GM21390 (cell line): ENCODE measurements around the gene CHST8.
"Not testable (repeated sequence)": the region's sequence is repeated elsewhere in the genome, so short reads cannot be mapped to it uniquely, and the experiment has no call there.

Source experiments
- ATAC-seq: cut with Tn5 transposase; IDR thresholded peaks from one replicate; pipeline ENCODE4 v1.9.1; 2021; ENCODE audit not compliant: unreplicated experiment

Gene CHST8

GRCh38 chr19:33621811-33622504 lies at the start of gene CHST8:
TSS of gene CHST8 (plus strand) at chr19:33621953. CDS start at chr19:33689262, 67,309 bp downstream.
- no peak for ATAC-seq

GRCh38 chr19:33572929-33573328 lies 48.8 kb upstream of the CHST8 start:
- no peak for ATAC-seq

- no peak for ATAC-seq
Measured at GRCh38 chr19:33574824-33575223, 46.9 kb upstream of the CHST8 start.

DNA sequence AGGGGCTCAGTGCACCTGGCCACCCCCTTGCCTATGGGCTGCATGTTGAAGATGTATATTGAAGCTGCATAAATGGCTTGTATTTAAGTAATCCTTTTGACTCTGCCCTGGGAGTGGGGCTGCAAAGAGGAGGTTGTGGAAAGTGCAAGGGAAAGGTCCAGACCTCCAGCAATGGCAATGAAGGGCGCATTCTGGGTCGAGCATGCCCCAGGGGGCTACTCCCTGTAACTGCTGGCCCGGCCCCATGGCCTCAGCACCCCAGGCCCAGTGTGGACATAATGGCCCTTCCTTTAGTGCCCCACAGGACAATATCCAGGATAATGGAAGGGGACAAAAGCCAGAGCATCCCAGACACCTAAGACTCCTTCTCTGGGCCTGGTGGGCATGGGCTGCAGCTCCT lies 43.1 kb upstream of the CHST8 start:
- no peak for ATAC-seq

- ATAC-seq: no peak
Measured at GRCh38 chr19:33580026-33580644, 41.6 kb upstream of the CHST8 start.

- no peak for ATAC-seq
Measured at GRCh38 chr19:33580645-33581037, 41.1 kb upstream of the CHST8 start.

- ATAC-seq: no peak
Measured at GRCh38 chr19:33582914-33583313, 38.8 kb upstream of the CHST8 start.

GRCh38 chr19:33587150-33587549 lies 34.6 kb upstream of the CHST8 start:
- no peak for ATAC-seq

- no peak for ATAC-seq
Measured at GRCh38 chr19:33590224-33590623, 31.5 kb upstream of the CHST8 start.

DNA sequence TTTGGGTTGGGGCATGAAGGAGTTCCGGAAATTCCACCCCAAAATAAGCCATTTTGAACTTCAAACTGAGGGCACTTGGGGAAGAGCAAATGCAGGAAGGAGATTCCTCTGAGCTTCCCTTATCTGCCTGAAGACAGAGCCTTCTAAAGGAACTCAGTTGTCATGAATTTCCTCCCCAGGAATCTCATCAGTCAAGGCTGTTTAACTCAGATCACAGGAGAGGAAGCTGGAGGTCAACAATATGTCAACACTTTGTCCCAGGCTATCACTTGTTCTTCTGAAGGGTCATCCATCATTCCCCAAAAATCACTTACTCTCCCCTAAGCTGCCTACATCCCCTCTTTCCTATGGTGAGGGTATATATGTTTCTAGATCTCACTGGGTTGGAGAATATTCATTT lies 26.0 kb upstream of the CHST8 start:
- ATAC-seq: no peak

DNA sequence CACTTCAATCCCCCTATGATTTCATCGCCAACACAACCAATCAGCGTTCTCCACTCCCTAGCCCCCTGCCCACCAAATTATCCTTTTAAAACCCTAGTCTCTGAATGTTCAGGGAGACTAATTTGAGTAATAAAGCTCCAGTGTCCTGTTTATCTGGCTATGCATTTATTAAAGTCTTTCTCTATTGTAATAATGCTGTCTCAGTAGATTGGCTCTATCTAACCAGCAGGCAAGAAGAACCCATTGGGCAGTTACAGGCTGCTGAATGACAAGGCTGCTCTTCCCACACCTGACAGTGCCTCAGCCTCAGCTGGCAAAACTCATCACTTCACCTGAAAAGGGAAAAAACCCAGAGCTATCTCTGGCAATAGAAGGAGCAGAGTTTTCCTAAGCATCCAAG lies 20.2 kb upstream of the CHST8 start:
- no peak for ATAC-seq

GRCh38 chr19:33602576-33603204 lies 19.1 kb upstream of the CHST8 start:
- no peak for ATAC-seq

- ATAC-seq: no peak
Measured at GRCh38 chr19:33603377-33603776, 18.4 kb upstream of the CHST8 start.

DNA sequence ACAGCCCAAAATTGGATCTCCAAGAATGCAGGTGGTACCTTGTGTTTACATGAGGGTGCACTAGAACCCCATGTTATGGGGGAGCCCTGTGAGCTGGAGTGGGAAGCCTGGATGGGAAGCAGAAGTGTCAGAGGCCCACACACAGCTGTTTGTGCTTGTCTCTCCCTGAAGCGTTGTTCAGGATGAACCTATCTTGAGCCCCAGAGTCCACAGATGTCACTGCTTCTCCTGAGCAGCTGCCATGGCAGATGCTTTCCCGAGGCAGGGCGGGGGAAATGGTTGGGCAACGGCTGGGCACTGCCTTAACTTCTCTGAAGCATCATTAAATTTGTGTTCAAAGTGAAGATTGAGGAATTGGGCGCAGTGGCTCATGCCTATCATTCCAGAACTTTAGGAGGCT lies 17.1 kb upstream of the CHST8 start:
- ATAC-seq: no peak

GRCh38 chr19:33605803-33606295 lies 15.9 kb upstream of the CHST8 start:
- not testable (repeated sequence) for ATAC-seq

DNA sequence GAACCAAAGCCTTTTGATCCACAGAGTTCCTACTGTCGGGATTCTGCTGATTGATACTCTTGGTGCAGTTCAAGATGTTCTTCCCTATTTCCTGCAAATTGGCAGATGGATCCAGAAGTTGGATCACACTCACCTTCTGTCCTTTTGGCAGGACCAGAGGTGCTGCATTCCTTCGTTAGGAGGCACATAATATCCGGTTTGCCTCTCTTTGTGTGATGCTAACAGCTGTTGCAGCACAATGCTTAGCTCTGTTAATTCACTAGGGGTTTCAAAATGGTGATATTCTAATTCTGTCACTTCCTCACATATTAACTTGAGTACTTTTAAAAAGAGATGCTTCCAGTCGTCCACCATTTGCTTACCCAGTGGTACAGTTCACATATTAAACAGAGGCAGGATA lies 15.2 kb upstream of the CHST8 start:
- ATAC-seq: no peak

- no peak for ATAC-seq
Measured at GRCh38 chr19:33609353-33609752, 12.4 kb upstream of the CHST8 start.

- no peak for ATAC-seq
Measured at GRCh38 chr19:33610588-33610987, 11.2 kb upstream of the CHST8 start.

- no peak for ATAC-seq
Measured at GRCh38 chr19:33612928-33613619, 8.7 kb upstream of the CHST8 start.

GRCh38 chr19:33613620-33614000 lies 8.1 kb upstream of the CHST8 start:
- no peak for ATAC-seq

DNA sequence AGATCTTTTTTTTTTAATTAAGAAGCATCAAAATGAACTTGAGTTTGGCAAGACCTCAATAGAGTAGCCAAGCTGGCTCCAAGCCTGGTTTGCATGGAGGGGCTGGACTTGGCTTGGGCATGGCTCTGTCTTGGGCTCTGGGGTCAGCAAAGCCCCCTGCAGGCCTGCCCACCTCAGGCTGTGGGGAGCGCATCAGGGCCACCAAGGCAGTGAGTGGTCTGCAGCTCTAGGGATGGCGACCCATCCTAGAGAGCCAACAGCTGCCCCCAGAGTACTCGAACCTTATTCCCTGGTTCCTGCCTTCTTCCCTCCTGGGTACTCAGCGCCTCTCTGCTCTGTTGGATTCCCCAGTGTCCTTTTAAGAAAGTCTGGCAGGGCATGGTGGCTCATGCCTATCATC lies 5.4 kb upstream of the CHST8 start:
- ATAC-seq: no peak

DNA sequence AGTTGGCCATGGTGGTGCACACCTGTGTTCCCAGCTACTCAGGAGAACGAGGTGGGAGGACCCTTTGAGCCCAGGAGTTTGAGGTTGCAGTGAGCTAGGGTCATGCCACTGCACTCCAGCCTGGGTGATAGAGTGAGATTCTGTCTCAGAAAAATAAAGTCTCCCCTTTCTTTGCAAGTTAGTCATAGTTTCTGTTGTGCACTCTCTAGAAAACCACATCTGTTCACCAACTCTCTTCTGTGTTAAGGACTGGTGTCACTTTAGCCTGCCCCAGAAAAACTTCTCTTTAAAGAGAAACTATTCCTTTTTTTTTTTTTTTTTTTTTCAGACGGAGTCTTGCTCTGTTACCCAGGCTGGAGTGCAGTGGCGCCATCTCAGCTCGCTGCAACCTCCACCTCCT lies 4.9 kb upstream of the CHST8 start:
- ATAC-seq: no peak
